Measurements from ENCODE around the gene VPS13D. TPM values are rescaled to one million over a fixed set of nuclear protein-coding genes. Genes with fewer than 3 reads are reported as not detected.

The VPS13D gene
- total and polyA plus RNA-seq, 4 donors, result 10.2 to 68.3 (median 12.6) TPM

GRCh38 chr1:12397462-12398450, 167.9 kb downstream of the VPS13D start:
- Histone ChIP-seq H3K9ac (ENCODE audit: low read depth in 1 of 2, low read length in 2 of 2) (no peak overlapping the region), H3K36me3 (ENCODE audit: control insufficient read depth in 4 of 4, insufficient read depth in 3 of 4, low read depth in 1 of 4, low read length in 3 of 4) (peaks cover 1 to 15% (median 8%) of the 10 kb centered on the region in 4 donors), H3K9me3 (ENCODE audit: control insufficient read depth in 4 of 4, low read length in 3 of 4) (no peaks in the 10 kb centered on the region), H3K4me3 (ENCODE audit: low read depth in 1 of 3, low read length in 3 of 3) (no peak overlapping the region), H3K27me3 (ENCODE audit: control insufficient read depth in 4 of 4, insufficient read depth in 4 of 4, low read length in 3 of 4) (no peaks in the 10 kb centered on the region), H3K27ac (ENCODE audit: low read depth in 1 of 2, low read length in 2 of 2) (no peak overlapping the region), H3K4me1 (ENCODE audit: control insufficient read depth in 4 of 4, insufficient read depth in 4 of 4, low read length in 3 of 4) (no peaks in the 10 kb centered on the region)
- no peak for DNase-seq (ENCODE audit: low spot score)
- whole genome bisulfite sequencing, result 81% methylated on average over 7 of the region's 7 CpGs
- TF ChIP-seq HNF4A (conservative IDR thresholded peaks at IDR 0.05) (no peak), TAF1 (conservative IDR thresholded peaks at IDR 0.05) (no peak), EGR1 (IDR thresholded peaks at IDR 0.05; ENCODE audit: low read depth in 2 of 2) (no peak), CTCF (IDR thresholded peaks at IDR 0.05; ENCODE audit: low read depth, low read length, missing input control) (no peak), FOXA1 (IDR thresholded peaks at IDR 0.05) (no peak), FOXA2 (IDR thresholded peaks at IDR 0.05) (no peak), REST (IDR thresholded peaks at IDR 0.05) (no peak)

GRCh38 chr1:12398479-12398878, 168.6 kb downstream of the VPS13D start:
- Histone ChIP-seq H3K36me3 (ENCODE audit: control insufficient read depth in 4 of 4, insufficient read depth in 3 of 4, low read depth in 1 of 4, low read length in 3 of 4) (peaks cover 3 to 20% (median 12%) of the 10 kb centered on the region in 4 donors), H3K9me3 (ENCODE audit: control insufficient read depth in 4 of 4, low read length in 3 of 4) (no peaks in the 10 kb centered on the region), H3K4me3 (ENCODE audit: low read depth in 1 of 3, low read length in 3 of 3) (no peak overlapping the region), H3K27ac (ENCODE audit: low read depth in 1 of 2, low read length in 2 of 2) (no peak overlapping the region), H3K4me1 (ENCODE audit: control insufficient read depth in 4 of 4, insufficient read depth in 4 of 4, low read length in 3 of 4) (no peaks in the 10 kb centered on the region), H3K27me3 (ENCODE audit: control insufficient read depth in 4 of 4, insufficient read depth in 4 of 4, low read length in 3 of 4) (no peaks in the 10 kb centered on the region), H3K9ac (ENCODE audit: low read depth in 1 of 2, low read length in 2 of 2) (no peak overlapping the region)
- WGBS, result 64% methylated on average over 6 of the region's 6 CpGs
- no peak for DNase-seq (ENCODE audit: low spot score)
- no peak for TF ChIP-seq EGR1 (IDR thresholded peaks at IDR 0.05; ENCODE audit: low read depth in 2 of 2)
- TF ChIP-seq SP1 (IDR thresholded peaks at IDR 0.05), result no peak
- no peak for TF ChIP-seq NR2F2 (IDR thresholded peaks at IDR 0.05)
- no peak for TF ChIP-seq ATF3 (IDR thresholded peaks at IDR 0.05)
- no peak for TF ChIP-seq JUND (IDR thresholded peaks at IDR 0.05)
- TF ChIP-seq RXRA (IDR thresholded peaks at IDR 0.05), result no peak
- no peak for TF ChIP-seq REST (IDR thresholded peaks at IDR 0.05)
- TF ChIP-seq FOXA2 (IDR thresholded peaks at IDR 0.05), result no peak
- no peak for TF ChIP-seq RAD21 (IDR thresholded peaks at IDR 0.05)
- no peak for TF ChIP-seq CTCF (IDR thresholded peaks at IDR 0.05; ENCODE audit: low read depth, low read length, missing input control)
- no peak for TF ChIP-seq ZBTB33 (IDR thresholded peaks at IDR 0.05)
- TF ChIP-seq YY1 (IDR thresholded peaks at IDR 0.05), result no peak
- TF ChIP-seq HNF4G (IDR thresholded peaks at IDR 0.05), result no peak
- no peak for TF ChIP-seq FOXA1 (IDR thresholded peaks at IDR 0.05)

Data from liver (tissue), 9 donors.